K562 treated with DMSO at 1 percent for 24 hours (cell line): ENCODE data around the gene ZNF275. TPM values are rescaled to one million over a fixed set of nuclear protein-coding genes. Genes with fewer than 3 reads are reported as not detected.

ENCODE experiments used
- total RNA-seq: library from RNA; unstranded; fragments of 300-600 nt; gene quantifications from 2 replicates; pipeline ENCODE4 v1.2.3, GENCODE V29; 2022; ENCODE audit warnings: low read depth; ENCODE audit not compliant: insufficient read depth

ZNF275 gene
- total RNA-seq = 18.6 and 19.0 TPM in 2 replicates

GRCh38 chrX:153333821-153334653, at the start of gene ZNF275:
TSS of gene ZNF275 (plus strand) at chrX:153334153. CDS start at chrX:153336680, 2,527 bp downstream.

GRCh38 chrX:153321381-153322124, 12.4 kb upstream of the ZNF275 start, which contains the start of gene PNMA6F:
TSS of gene PNMA6F (minus strand) at chrX:153321767. CDS start at chrX:153320674, 1,093 bp downstream.

GRCh38 chrX:153401133-153401764, 67.3 kb downstream of the ZNF275 start, which contains the start of gene PNMA6E:
TSS of gene PNMA6E (minus strand) at chrX:153401350. CDS start at chrX:153398849, 2,501 bp downstream.

Other genes starting within 250 kb of the ZNF275 start
- 57.1 and 59.0 TPM in 2 replicates for gene MAGEA1, start 154.9 kb upstream of the ZNF275 start, total RNA-seq
- gene PNMA6F, start 12.4 kb upstream of the ZNF275 start, total RNA-seq = not detected in 2 replicates
- not detected in 2 replicates for gene PNMA6E, start 67.2 kb downstream of the ZNF275 start, total RNA-seq
- 4.1 and 4.7 TPM in 2 replicates for gene ZFP92, start 77.3 kb downstream of the ZNF275 start, total RNA-seq
- gene TREX2, start 111.9 kb downstream of the ZNF275 start, total RNA-seq = 1.5 and 4.3 TPM in 2 replicates
- gene HAUS7, start 136.4 kb downstream of the ZNF275 start, total RNA-seq = 44.1 and 56.3 TPM in 2 replicates
- gene BGN, start 160.8 kb downstream of the ZNF275 start, total RNA-seq = not detected in 2 replicates
- not detected in 2 replicates for gene ATP2B3, start 183.5 kb downstream of the ZNF275 start, total RNA-seq